Stimulated activated CD8-positive, alpha-beta memory T cell treated with anti-CD3 and anti-CD28 coated beads, Interleukin-12 subunit alpha, Interleukin-12 subunit beta, amount 100 ng/mL, for 1 hour (primary cell): ENCODE data around the gene NEUROD2.
A peak's percentile ranks its signal among the peaks of the same experiment; 100 is the strongest.

Experiments
- DNase-seq: peaks from one replicate; pipeline ENCODE4 v3.0.0-alpha.2; 2020; ENCODE audit warnings: low read depth

The NEUROD2 gene

GRCh38 chr17:39635614-39636176 is 28.0 kb upstream of the NEUROD2 start:
- DNase-seq, result no peak

GRCh38 chr17:39634384-39634871 is 26.7 kb upstream of the NEUROD2 start:
- DNase-seq, result no peak

- no peak for DNase-seq
Measured at GRCh38 chr17:39633570-39634183, 26.0 kb upstream of the NEUROD2 start.

GRCh38 chr17:39632153-39632941 is 24.6 kb upstream of the NEUROD2 start:
- DNase-seq, result no peak

- no peak for DNase-seq
Measured at GRCh38 chr17:39631403-39631802, 23.7 kb upstream of the NEUROD2 start.

GRCh38 chr17:39629898-39630297 is 22.2 kb upstream of the NEUROD2 start:
- no peak for DNase-seq

- no peak for DNase-seq
Measured at GRCh38 chr17:39629494-39629880, 21.8 kb upstream of the NEUROD2 start.

GRCh38 chr17:39628655-39629493 is 21.2 kb upstream of the NEUROD2 start:
- DNase-seq, result no peak

GRCh38 chr17:39627712-39628516 is 20.2 kb upstream of the NEUROD2 start:
- DNase-seq, result no peak

- no peak for DNase-seq
Measured at GRCh38 chr17:39627047-39627711, 19.5 kb upstream of the NEUROD2 start.

GRCh38 chr17:39626171-39627046 is 18.7 kb upstream of the NEUROD2 start, which contains the start of gene PPP1R1B:
Gene PPP1R1B (plus strand): TSS chr17:39626952. CDS start chr17:39627393, 441 bp downstream.
- no peak for DNase-seq

GRCh38 chr17:39625198-39625785 is 17.6 kb upstream of the NEUROD2 start:
- DNase-seq, result no peak

GRCh38 chr17:39624313-39624712 is 16.6 kb upstream of the NEUROD2 start:
- DNase-seq, result no peak

GRCh38 chr17:39623356-39623950 is 15.7 kb upstream of the NEUROD2 start:
- DNase-seq, result peak; percentile 75

- DNase-seq, result no peak
Measured at GRCh38 chr17:39622380-39623006, 14.8 kb upstream of the NEUROD2 start.

GRCh38 chr17:39621523-39622379 is 14.0 kb upstream of the NEUROD2 start:
- DNase-seq, result peak; percentile 82

GRCh38 chr17:39619786-39620101 is 12.0 kb upstream of the NEUROD2 start:
- no peak for DNase-seq
